NOMO-1 treated with DMSO at 0.1 percent for 48 hours (cell line): ENCODE measurements around the gene PRSS50.

ENCODE experiments used
- DNase-seq: peaks from one replicate; lab custom pipeline; 2025; ENCODE audit not compliant: unreplicated experiment; lab: John Stamatoyannopoulos, UW

Gene PRSS50

GRCh38 chr3:46725621-46726314 is 8.1 kb upstream of the PRSS50 start:
- DNase-seq = no peak

GRCh38 chr3:46724424-46724823 is 6.8 kb upstream of the PRSS50 start:
- no peak for DNase-seq

- no peak for DNase-seq
Measured at GRCh38 chr3:46722443-46722842, 4.8 kb upstream of the PRSS50 start.

- no peak for DNase-seq
Measured at GRCh38 chr3:46721009-46721408, 3.3 kb upstream of the PRSS50 start.

GRCh38 chr3:46719735-46720271 is 2.1 kb upstream of the PRSS50 start:
- no peak for DNase-seq

GRCh38 chr3:46719044-46719565 is 1.4 kb upstream of the PRSS50 start:
- no peak for DNase-seq

GRCh38 chr3:46716461-46717441 is 918 bp downstream of the PRSS50 start:
- DNase-seq = no peak

- DNase-seq = no peak
Measured at GRCh38 chr3:46715507-46716175, 2.0 kb downstream of the PRSS50 start.

- DNase-seq = no peak
Measured at GRCh38 chr3:46714728-46715506, 2.8 kb downstream of the PRSS50 start.

GRCh38 chr3:46713898-46714552 is 3.6 kb downstream of the PRSS50 start:
- DNase-seq = no peak

GRCh38 chr3:46713050-46713897 is 4.4 kb downstream of the PRSS50 start:
- DNase-seq = no peak

- DNase-seq = no peak
Measured at GRCh38 chr3:46712191-46713049, 5.2 kb downstream of the PRSS50 start.

GRCh38 chr3:46711760-46712159 is 5.9 kb downstream of the PRSS50 start:
- DNase-seq = no peak

GRCh38 chr3:46711305-46711704 is 6.4 kb downstream of the PRSS50 start:
- no peak for DNase-seq

GRCh38 chr3:46710671-46711295 is 6.9 kb downstream of the PRSS50 start:
- no peak for DNase-seq

- DNase-seq = no peak
Measured at GRCh38 chr3:46710229-46710628, 7.4 kb downstream of the PRSS50 start.

GRCh38 chr3:46709721-46710120 is 7.9 kb downstream of the PRSS50 start:
- DNase-seq = no peak
